RWPE2 (cell line): ENCODE data around the gene MXRA8.

Experiments
- ATAC-seq: fragments of 200-7000 bp; cut with Tn5 transposase; 3 replicates; pipeline ENCODE4 v1.9.1; 2021; ENCODE audit warnings: low read depth
- DNase-seq: peaks from one replicate; pipeline ENCODE4 v3.0.0-alpha.2; 2020; ENCODE audit warnings: low spot score
- H3K27ac ChIP-seq: fragments of 450-650 bp; 2 replicates; pipeline ENCODE4 v1.5.1; 2017; ENCODE audit warnings: mild to moderate bottlenecking; ENCODE audit not compliant: poor library complexity, severe bottlenecking
- H3K27me3 ChIP-seq: fragments of 250-450 bp; sonication (Bioruptor Pico); 2 replicates; pipeline ENCODE4 v1.5.1; 2021; ENCODE audit warnings: mild to moderate bottlenecking, moderate library complexity; ENCODE audit not compliant: insufficient read depth, poor library complexity, severe bottlenecking
- H3K36me3 ChIP-seq: fragments of 250-450 bp; sonication (Bioruptor Pico); 2 replicates; pipeline ENCODE4 v1.5.1; 2020; ENCODE audit warnings: low read depth, mild to moderate bottlenecking, moderate library complexity
- H3K4me1 ChIP-seq: fragments of 250-450 bp; sonication (Bioruptor Pico); 2 replicates; pipeline ENCODE4 v1.5.1; 2021; ENCODE audit warnings: mild to moderate bottlenecking, moderate library complexity; ENCODE audit not compliant: insufficient read depth, poor library complexity, severe bottlenecking
- H3K4me3 ChIP-seq: fragments of 250-450 bp; sonication (Bioruptor Pico); 2 replicates; pipeline ENCODE4 v1.5.1; 2021; ENCODE audit warnings: mild to moderate bottlenecking, moderate library complexity; ENCODE audit not compliant: severe bottlenecking
- H3K9me3 ChIP-seq: fragments of 250-450 bp; sonication (Bioruptor Pico); 2 replicates; pipeline ENCODE4 v1.5.1; 2021; ENCODE audit warnings: mild to moderate bottlenecking, moderate library complexity; ENCODE audit not compliant: severe bottlenecking
- TF ChIP-seq, protein P1 (sequence below): fragments of 450-650 bp; IDR thresholded peaks from one replicate; pipeline ENCODE4 v1.5.1; 2017; ENCODE audit warnings: mild to moderate bottlenecking, moderate library complexity; ENCODE audit not compliant: poor library complexity, severe bottlenecking

Gene MXRA8

DNA sequence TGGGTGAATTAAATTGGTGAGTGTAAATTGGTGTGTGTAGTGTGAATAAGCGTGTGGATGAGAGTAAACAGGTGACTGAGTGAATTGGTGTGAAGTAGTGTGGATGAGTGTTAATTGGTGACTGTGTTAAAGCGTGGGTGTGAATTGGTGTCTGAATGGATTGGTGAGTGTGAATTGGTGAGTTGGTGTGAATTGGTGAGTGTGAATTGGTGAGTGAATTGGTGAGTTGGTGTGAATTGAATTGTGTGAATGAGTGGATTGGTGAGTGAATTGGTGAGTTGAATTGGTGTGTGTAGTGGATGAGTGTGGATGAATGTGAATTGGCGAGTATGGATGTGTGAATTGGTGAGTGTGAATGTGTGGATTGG, 8.3 kb upstream of the MXRA8 start:
- H3K4me3 ChIP-seq = no peak overlapping the region
- ATAC-seq (no peak), DNase-seq (no peak)
- H3K9me3 ChIP-seq = no peaks in the 10 kb centered on the region
- no peaks in the 10 kb centered on the region for H3K4me1 ChIP-seq
- no peaks in the 10 kb centered on the region for H3K27me3 ChIP-seq
- no peak overlapping the region for H3K27ac ChIP-seq
- H3K36me3 ChIP-seq = no peaks in the 10 kb centered on the region
- TF ChIP-seq, protein P1, sequence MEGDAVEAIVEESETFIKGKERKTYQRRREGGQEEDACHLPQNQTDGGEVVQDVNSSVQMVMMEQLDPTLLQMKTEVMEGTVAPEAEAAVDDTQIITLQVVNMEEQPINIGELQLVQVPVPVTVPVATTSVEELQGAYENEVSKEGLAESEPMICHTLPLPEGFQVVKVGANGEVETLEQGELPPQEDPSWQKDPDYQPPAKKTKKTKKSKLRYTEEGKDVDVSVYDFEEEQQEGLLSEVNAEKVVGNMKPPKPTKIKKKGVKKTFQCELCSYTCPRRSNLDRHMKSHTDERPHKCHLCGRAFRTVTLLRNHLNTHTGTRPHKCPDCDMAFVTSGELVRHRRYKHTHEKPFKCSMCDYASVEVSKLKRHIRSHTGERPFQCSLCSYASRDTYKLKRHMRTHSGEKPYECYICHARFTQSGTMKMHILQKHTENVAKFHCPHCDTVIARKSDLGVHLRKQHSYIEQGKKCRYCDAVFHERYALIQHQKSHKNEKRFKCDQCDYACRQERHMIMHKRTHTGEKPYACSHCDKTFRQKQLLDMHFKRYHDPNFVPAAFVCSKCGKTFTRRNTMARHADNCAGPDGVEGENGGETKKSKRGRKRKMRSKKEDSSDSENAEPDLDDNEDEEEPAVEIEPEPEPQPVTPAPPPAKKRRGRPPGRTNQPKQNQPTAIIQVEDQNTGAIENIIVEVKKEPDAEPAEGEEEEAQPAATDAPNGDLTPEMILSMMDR = no peak

DNA sequence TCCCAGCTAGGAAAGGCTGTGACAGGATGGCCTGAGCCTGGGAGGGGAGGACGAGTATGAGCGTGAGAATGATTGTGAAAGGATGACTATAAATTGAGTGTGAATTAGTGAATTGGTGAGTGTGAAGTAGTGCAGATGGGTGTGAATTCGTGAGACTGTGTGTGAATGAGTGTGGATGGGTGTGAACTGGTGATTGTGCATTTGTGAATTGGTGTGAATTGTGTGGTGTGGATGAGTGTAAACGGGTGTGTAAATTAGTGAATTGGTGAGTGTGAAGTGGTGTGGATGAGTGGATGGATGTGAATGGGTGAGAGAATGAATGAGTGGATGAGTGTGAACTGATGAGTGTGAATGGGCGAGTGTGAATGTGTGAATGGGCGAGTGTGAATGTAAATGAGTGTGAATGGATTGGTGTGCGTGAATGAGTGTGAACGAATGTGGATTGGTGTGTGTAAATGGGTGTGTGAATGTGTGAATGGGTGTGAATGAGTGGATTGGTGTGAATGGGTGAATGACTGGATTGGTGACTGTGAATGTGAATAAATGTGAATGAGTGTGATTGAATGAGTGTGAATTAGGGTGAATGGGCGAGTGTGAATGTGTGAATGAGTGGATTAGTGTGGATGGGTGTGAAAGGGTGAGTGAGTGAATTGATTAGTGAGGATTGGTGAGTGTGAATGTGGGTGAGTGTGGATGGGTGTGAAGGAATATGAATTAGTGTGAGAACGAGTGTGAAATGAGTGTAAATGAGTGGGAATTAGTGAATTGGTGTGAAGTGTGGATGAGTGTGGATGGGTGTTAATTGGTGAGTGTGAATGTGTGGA, 7.7 kb upstream of the MXRA8 start:
- TF ChIP-seq, protein P1 = no peak
- Histone ChIP-seq H3K4me3 (no peak overlapping the region), H3K27me3 (no peaks in the 10 kb centered on the region), H3K9me3 (no peaks in the 10 kb centered on the region), H3K27ac (no peak overlapping the region), H3K4me1 (no peaks in the 10 kb centered on the region), H3K36me3 (no peaks in the 10 kb centered on the region)
- DNase-seq (no peak), ATAC-seq (no peak)

DNA sequence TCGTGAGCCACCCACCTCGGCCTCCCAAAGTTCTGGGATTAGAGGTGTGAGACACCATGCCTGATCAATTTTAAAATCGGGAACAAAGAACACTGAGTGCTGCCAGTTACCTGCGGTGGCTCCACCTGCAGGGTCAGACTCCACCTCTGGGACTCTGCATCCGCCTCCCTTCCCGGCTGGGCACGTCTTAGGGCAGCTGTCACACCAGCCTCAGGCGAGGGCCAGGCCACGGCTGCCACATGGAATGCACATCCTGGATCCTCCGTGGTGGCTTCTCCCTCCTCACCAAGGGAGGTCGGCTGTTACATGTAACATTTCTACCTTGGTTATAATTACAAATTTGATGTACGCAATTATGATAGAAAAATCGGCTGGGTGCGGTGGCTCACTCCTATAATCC, 5.9 kb upstream of the MXRA8 start:
- no peaks in the 10 kb centered on the region for H3K9me3 ChIP-seq
- DNase-seq = no peak
- H3K27ac ChIP-seq = no peak overlapping the region
- no peaks in the 10 kb centered on the region for H3K27me3 ChIP-seq
- H3K4me1 ChIP-seq = peaks cover 13% of the 10 kb centered on the region
- no peaks in the 10 kb centered on the region for H3K36me3 ChIP-seq
- H3K4me3 ChIP-seq = no peak overlapping the region
- TF ChIP-seq, protein P1 = no peak
- ATAC-seq = 0 out of 3 replicates have a peak, but pooled peaks have one; percentile 9

DNA sequence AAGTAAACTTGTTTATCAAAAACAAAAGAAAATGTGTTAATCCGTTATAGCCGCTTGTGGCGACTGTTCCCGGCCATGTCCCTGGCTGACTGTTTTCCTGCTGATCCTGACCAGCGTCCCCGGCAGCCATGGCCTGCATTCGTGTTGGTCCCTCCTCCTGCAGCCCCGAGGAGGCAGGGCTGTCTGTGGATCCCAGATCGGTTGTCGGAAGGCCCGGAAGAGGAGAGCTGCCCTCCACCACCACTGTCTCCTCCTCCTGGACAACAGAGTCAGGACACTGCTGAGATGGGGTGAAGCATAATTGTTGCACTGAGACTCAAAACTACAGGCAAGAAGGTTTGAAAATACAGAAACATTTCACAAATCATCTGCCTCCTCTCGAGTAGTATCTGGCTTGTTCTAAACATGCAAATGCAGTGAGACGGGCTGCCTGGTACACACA, 3.6 kb upstream of the MXRA8 start:
- no peak for DNase-seq
- no peak overlapping the region for H3K27ac ChIP-seq
- no peaks in the 10 kb centered on the region for H3K9me3 ChIP-seq
- H3K4me1 ChIP-seq = peaks cover 13% of the 10 kb centered on the region
- H3K4me3 ChIP-seq = no peak overlapping the region
- TF ChIP-seq, protein P1 = no peak
- H3K27me3 ChIP-seq = no peaks in the 10 kb centered on the region
- no peak for ATAC-seq
- no peaks in the 10 kb centered on the region for H3K36me3 ChIP-seq
